HG02852 (cell line): ENCODE results near the gene PPP1R14C.

Experiments
- ATAC-seq: cut with Tn5 transposase; IDR thresholded peaks from one replicate; pipeline ENCODE4 v1.9.1; 2021; ENCODE audit warnings: mild to moderate bottlenecking, moderate library complexity; ENCODE audit not compliant: unreplicated experiment

PPP1R14C gene, protein sequence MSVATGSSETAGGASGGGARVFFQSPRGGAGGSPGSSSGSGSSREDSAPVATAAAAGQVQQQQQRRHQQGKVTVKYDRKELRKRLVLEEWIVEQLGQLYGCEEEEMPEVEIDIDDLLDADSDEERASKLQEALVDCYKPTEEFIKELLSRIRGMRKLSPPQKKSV

GRCh38 chr6:150142670-150143515 lies at the start of gene PPP1R14C:
Gene PPP1R14C, plus strand, starts transcription at chr6:150143044. Its CDS starts 149 bp downstream, at chr6:150143193.
- no peak for ATAC-seq

- ATAC-seq, result no peak
Measured at GRCh38 chr6:150093397-150093796, 49.4 kb upstream of the PPP1R14C start.

- ATAC-seq, result no peak
Measured at GRCh38 chr6:150098155-150098554, 44.7 kb upstream of the PPP1R14C start.

- no peak for ATAC-seq
Measured at GRCh38 chr6:150099546-150099945, 43.3 kb upstream of the PPP1R14C start.

DNA sequence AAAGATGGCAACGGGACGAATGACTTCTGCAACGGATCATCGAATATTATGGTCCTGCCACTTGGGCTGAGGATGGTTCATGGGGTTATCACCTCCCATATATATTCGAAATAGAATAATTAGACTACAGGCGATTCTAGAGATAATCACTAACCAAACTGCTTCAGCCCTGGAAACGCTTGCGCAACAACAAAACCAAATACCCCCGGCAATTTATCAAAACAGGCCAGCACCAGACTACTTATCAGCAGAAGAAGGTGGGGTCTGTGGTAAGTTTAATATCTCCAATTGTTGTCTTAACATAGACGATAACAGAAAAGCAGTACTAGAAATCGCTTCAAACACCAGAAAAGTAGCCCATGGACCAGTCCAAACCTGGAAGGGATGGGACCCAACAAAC lies 42.9 kb upstream of the PPP1R14C start:
- no peak for ATAC-seq

- ATAC-seq, result no peak
Measured at GRCh38 chr6:150100745-150101144, 42.1 kb upstream of the PPP1R14C start.

DNA sequence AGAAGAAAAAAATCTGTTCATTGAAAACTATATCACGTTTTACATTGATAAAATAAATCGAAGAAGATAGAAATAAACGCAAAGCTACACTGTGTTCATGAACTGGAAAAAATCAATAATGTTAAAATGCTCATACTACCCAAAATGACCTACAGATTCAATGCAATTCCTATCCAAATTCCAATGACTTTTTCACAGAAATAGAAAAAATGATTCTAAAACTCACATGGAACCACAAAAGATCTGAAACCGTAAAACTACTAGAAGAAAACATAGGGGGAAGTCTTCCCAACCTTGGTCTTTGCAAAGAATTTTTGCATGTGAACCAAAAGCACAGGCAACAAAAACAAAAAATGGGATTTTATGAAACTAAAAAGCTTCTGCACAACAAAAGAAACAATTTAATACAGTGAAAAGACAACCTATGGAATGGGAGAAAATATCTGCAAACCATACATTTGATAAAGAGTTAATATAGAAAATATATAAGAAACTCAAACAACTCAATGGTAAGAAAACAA lies 40.0 kb upstream of the PPP1R14C start:
- ATAC-seq, result no peak

DNA sequence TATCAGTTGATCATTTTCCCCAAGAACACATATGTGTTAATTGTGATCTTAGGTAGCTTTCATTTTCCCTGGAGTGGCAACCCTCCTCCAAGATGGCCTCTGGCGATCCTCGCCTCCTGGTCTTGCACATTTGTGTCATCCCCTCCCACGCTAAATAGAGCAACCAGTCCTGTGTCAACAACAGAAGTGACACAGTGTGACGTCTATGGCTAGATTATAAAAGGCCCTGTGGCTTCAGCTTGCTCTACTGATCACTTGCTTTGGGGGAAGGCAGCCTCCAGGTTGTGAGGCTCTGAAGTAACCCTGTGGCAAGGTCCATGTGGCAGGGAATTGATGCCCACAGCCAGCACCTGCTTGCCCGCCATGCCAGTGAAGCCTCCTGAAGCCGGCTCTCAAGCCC lies 30.6 kb upstream of the PPP1R14C start:
- ATAC-seq, result no peak

DNA sequence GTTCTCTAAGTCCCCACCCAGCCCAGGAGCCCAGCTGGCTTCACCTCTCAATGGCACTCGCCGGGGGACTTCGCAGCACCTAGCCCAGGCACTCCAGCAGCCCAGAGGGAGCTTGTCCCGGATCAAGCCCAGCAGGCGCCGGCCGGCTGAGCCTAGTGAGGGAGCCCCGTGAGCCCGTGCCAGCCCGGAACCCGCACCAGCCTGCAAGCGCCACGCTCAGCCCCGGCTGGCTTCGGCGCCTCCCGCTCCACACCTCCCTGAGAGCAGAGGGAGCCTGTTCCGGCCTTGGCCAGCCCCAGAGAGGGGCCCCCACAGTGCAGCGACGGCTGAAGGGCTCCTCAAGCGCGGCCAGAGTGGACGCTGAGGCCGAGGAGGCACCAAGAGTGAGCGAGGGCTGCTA lies 27.1 kb upstream of the PPP1R14C start:
- no peak for ATAC-seq

GRCh38 chr6:150116200-150116800 lies 26.5 kb upstream of the PPP1R14C start:
- ATAC-seq, result no peak

DNA sequence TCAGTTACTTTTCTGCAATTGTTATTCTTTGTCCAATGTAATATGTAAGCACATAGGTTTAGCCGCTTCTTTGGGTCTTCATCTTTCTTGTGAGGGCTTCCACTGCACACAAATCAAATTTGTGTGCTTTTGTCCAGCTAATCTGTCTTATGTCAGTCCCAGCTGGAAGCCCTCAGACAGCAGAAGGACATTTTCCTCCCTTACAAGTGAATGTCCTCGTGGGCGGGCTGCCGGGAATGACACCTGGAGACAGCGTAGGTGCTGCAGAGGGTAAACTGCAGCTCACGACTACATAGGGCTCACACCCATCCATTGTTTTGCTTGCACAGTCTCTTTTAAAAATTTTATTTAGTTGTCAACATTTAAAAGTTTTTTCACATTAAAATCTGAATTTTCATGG lies 24.6 kb upstream of the PPP1R14C start:
- ATAC-seq, result no peak

GRCh38 chr6:150118627-150119026 lies 24.2 kb upstream of the PPP1R14C start:
- no peak for ATAC-seq

- no peak for ATAC-seq
Measured at GRCh38 chr6:150119173-150119572, 23.7 kb upstream of the PPP1R14C start.

DNA sequence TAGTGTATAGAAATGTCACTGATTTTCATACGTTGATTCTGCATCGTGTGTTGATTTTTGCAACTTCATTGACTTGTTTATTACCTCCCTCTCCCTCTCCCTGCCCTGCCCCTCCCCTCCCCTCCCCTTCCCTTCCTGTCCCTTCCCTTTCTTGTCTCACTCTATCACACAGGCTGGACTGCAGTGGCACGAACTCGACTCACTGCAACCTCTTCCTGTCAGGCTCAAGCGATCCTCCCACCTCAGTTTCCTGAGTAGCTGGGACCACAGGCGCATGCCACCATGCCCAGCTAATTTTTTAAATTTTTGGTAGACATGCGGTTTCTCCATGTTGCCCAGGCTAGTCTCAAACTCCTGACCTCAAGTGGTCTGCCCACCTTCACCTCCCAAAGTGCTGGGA lies 19.2 kb upstream of the PPP1R14C start:
- no peak for ATAC-seq

DNA sequence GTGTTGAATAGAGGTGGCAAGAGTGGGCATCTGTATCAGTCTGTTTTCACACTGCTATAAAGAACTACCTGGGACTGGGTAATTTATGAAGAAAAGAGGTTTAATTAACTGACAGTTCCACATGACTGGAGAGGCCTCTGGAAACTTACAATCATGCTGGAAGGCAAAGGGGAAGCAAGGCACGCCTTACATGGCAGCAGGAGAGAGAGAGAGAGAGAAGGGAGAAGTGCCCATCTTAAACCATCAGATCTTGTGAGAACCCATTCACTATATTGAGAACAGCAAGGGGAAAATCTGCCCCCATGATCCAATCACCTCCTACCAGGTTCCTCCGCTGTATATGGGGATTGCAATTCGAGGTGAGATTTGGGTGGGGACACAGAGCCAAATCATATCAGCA lies 18.6 kb upstream of the PPP1R14C start:
- ATAC-seq, result no peak

DNA sequence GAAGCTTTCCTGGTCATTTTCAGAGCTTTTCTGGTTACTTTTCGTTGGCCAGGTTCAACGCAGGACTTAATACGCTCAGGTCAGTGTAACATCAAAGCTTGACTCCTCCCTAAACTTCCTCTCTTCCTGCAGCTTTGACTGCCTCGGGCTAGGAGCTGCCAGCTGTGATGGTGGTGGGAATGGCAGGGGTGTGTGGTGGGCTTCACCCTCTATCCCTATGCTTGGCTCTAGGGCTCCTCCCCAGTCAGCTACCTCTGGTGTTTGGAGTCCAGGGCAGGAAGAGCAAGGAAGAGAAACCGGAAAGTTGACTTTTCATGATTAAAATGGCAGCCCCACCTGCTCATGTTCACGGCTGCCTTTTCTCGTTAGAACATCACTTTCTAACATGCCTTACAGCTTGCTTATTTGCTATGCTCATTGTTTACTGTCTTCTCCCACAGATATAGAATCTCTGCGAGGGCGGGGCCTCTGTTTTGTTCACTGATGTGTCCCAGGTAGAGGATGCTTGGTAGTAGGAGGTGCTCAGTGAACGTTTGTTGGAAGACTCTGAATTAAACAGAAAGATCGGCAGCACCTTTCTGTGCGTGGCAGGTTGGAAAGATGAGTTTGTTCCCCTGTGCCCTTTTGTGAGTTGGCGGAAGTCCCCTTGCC lies 16.1 kb upstream of the PPP1R14C start:
- no peak for ATAC-seq

GRCh38 chr6:150128425-150128824 lies 14.4 kb upstream of the PPP1R14C start:
- no peak for ATAC-seq

GRCh38 chr6:150129616-150130505 lies 13.0 kb upstream of the PPP1R14C start:
- ATAC-seq, result no peak

GRCh38 chr6:150133686-150134085 lies 9.2 kb upstream of the PPP1R14C start:
- ATAC-seq, result no peak

GRCh38 chr6:150134280-150134920 lies 8.4 kb upstream of the PPP1R14C start:
- no peak for ATAC-seq
